ENCODE results near the gene PLCB1. TPM values are rescaled to one million over a fixed set of nuclear protein-coding genes. Genes with fewer than 3 reads are reported as not detected.

Gene PLCB1
- total and polyA plus RNA-seq, 2 of the 4 experiments (the other 2 are of a cell fraction), result 5.6 to 16.1 TPM

DNA sequence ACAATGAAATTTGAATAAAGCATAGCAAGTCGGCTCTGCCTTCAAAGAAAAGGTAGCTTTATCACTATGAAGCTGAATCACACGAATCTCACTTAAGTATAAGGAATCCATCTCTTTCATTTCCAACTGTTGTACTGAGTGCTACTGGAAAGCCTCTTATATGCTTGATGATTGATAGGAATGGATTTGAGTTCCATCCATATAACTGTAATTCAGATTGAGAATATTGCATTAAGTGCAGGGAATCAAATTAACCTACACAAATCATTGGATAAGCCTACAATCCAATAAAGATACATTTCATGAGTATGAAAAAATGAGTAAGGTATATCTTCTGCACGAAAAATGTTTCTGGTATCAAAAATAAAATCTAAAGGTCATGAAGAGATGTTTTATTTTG is 492.0 kb downstream of the PLCB1 start:
- Histone ChIP-seq H4K20me1 (ENCODE audit: insufficient read depth, low read length) (no peaks in the 10 kb centered on the region), H3K4me3 (ENCODE audit: insufficient read depth, low read depth, low read length) (no peak overlapping the region), H3K56ac (ENCODE audit: extremely low read depth, insufficient read depth, low read length) (no peak overlapping the region), H3K36me3 (ENCODE audit: control insufficient read depth, insufficient read depth, low read length) (no peaks in the 10 kb centered on the region), H2BK15ac (ENCODE audit: low read depth, low read length) (no peak overlapping the region), H2BK5ac (ENCODE audit: low read depth, low read length, poor library complexity, severe bottlenecking) (no peak overlapping the region), H3K79me1 (ENCODE audit: low read depth in 1 of 2, low read length in 2 of 2) (no peaks in the 10 kb centered on the region; a peak in 1 of 4 replicates), H3K14ac (replicated peaks; ENCODE audit: low read depth, low read length) (no peak overlapping the region), H3K9me1 (ENCODE audit: insufficient read depth, low read length) (peaks cover 3% of the 10 kb centered on the region; the same call in 1 of the 2 replicates), H2AK9ac (replicated peaks; ENCODE audit: low read depth, low read length, poor library complexity) (no peak overlapping the region), H2BK120ac (ENCODE audit: low read depth, low read length) (no peak overlapping the region), H3K4me2 (ENCODE audit: low read depth, low read length) (no peak overlapping the region), H3K9me3 (ENCODE audit: control insufficient read depth, insufficient read depth, low read length) (no peaks in the 10 kb centered on the region), H3K9ac (ENCODE audit: low read depth, low read length) (no peak overlapping the region), H2AK5ac (ENCODE audit: low read depth, low read length) (no peak overlapping the region), H2AFZ (replicated peaks; ENCODE audit: low read length, poor library complexity) (no peak overlapping the region), H4K8ac (ENCODE audit: low read depth in 2 of 2, low read length in 2 of 2) (no peak overlapping the region), H3K18ac (ENCODE audit: low read depth, low read length) (no peak overlapping the region), H3K4ac (ENCODE audit: low read depth, low read length) (no peak overlapping the region), H3K4me1 (ENCODE audit: control insufficient read depth, insufficient read depth, low read length) (peaks cover 2% of the 10 kb centered on the region), H3K27me3 (ENCODE audit: control insufficient read depth, insufficient read depth, low read length) (no peaks in the 10 kb centered on the region), H3K23ac (ENCODE audit: low read depth, low read length) (no peak overlapping the region), H2BK20ac (ENCODE audit: low read depth, low read length) (no peak overlapping the region), H4K91ac (ENCODE audit: insufficient read depth, low read depth, low read length) (no peak overlapping the region), H3K27ac (ENCODE audit: insufficient read depth, low read length) (no peak overlapping the region), H4K5ac (ENCODE audit: low read depth, low read length) (no peak overlapping the region)
- dilution Hi-C loops (cut with HindIII; ENCODE audit: low sequenced_read_pairs, unreplicated experiment) (no loop called here), in situ Hi-C loops (cut with MboI; ENCODE audit: low sequenced_read_pairs) (loop anchor here (5.0 kb wide), 1 partner anchor 52 kb away; no protein-coding TSS in a partner anchor), intact Hi-C loops (cut with micrococcal nuclease) (no loop called here)
- TF ChIP-seq USF2 (IDR thresholded peaks at IDR 0.05; ENCODE audit: low read depth, low read length), result no peak
- no peak for TF ChIP-seq MXI1 (IDR thresholded peaks at IDR 0.05; ENCODE audit: borderline replicate concordance, low read depth, low read length)
- no peak for TF ChIP-seq BHLHE40 (IDR thresholded peaks at IDR 0.05; ENCODE audit: low read depth, low read length)
- TF ChIP-seq MAZ (IDR thresholded peaks at IDR 0.05; ENCODE audit: borderline replicate concordance, low read depth, low read length), result no peak
- no peak for DNase-seq
- no peak for ATAC-seq (ENCODE audit: low read depth)
- ChIA-PET CTCF (no interaction called here), POLR2A (ENCODE audit: unreplicated experiment) (no interaction called here)
- BruUV-seq (replicated peaks), result no TSS peak
- WGBS, 2 experiments (ENCODE audit: extremely low coverage in 2 of 2, insufficient read length in 1 of 2), result no CpG with 5 or more reads among the region's 3 CpGs
